ENCODE results near the gene OSBP2. TPM values are rescaled to one million over a fixed set of nuclear protein-coding genes. Genes with fewer than 3 reads are reported as not detected.

Gene OSBP2
- total and polyA plus RNA-seq, 10 of the 15 experiments (the other 5 are each of a cell fraction or from before 2014, with no cell fraction given), result 0.11 to 7.7 (median 3.6) TPM

- POLR2A ChIA-PET, result interaction anchor here (0.6 kb wide), 1 partner anchor 12 kb away, joined by 6 read pairs; no protein-coding TSS in a partner anchor
- SMC1A ChIA-PET (ENCODE audit: uncharacterized antibody, unreplicated experiment), result no interaction called here
- peaks cover 11% of the 10 kb centered on the region for H3K4me1 ChIP-seq (ENCODE audit: control insufficient read depth, insufficient read depth, low read length)
- no peak overlapping the region for H3K4me2 ChIP-seq (ENCODE audit: control insufficient read depth, insufficient read depth)
- no peaks in the 10 kb centered on the region for H3K9me3 ChIP-seq (replicated peaks; ENCODE audit: control insufficient read depth, insufficient read depth, low read length)
- no peaks in the 10 kb centered on the region for H4K20me1 ChIP-seq (ENCODE audit: control insufficient read depth, insufficient read depth)
- RAD21 ChIA-PET (ENCODE audit: unreplicated experiment), result no interaction called here
- no peak for DNase-seq (ENCODE audit: low read depth, low spot score)
- H3K36me3 ChIP-seq (ENCODE audit: control insufficient read depth in 2 of 2, insufficient read depth in 2 of 2, low read length in 1 of 2), result no peaks in the 10 kb centered on the region; a peak in 2 of 4 replicates
- in situ Hi-C loops (cut with MboI), result loop anchor here (25.0 kb wide), 1 partner anchor 265 kb away; no protein-coding TSS in a partner anchor
- no peak overlapping the region for H2AFZ ChIP-seq (ENCODE audit: control insufficient read depth, low read depth, low read length)
- 89% methylated on average over 3 of the region's 3 CpGs for WGBS (ENCODE audit: insufficient coverage, insufficient replicate concordance, low lambda C conversion rate, missing lambda C conversion rate)
- no peak for TF ChIP-seq CBX3 (IDR thresholded peaks at IDR 0.05; ENCODE audit: borderline replicate concordance, low read depth)
- no peak for TF ChIP-seq SP1 (IDR thresholded peaks at IDR 0.05; ENCODE audit: low read depth, low read length)
- no peak for TF ChIP-seq CHD4 (IDR thresholded peaks at IDR 0.05)
- TF ChIP-seq ATF7 (IDR thresholded peaks at IDR 0.05; ENCODE audit: low read depth), result no peak
- no peak for TF ChIP-seq NFXL1 (IDR thresholded peaks at IDR 0.05; ENCODE audit: borderline replicate concordance)
- no peak for TF ChIP-seq SRF (IDR thresholded peaks at IDR 0.05; ENCODE audit: low read depth in 2 of 2, low read length in 2 of 2)
- TF ChIP-seq GATAD2B (conservative IDR thresholded peaks at IDR 0.05; ENCODE audit: low read depth), result no peak
- no peak for TF ChIP-seq ASH2L (IDR thresholded peaks at IDR 0.05; ENCODE audit: borderline replicate concordance, low read depth)
- TF ChIP-seq PKNOX1 (IDR thresholded peaks at IDR 0.05), result no peak
- TF ChIP-seq E4F1 (IDR thresholded peaks at IDR 0.05; ENCODE audit: borderline replicate concordance, partially characterized antibody), result no peak
- TF ChIP-seq MEF2A (IDR thresholded peaks at IDR 0.05; ENCODE audit: insufficient read depth, low read depth, low read length), result no peak
- no peak for TF ChIP-seq ETV6 (conservative IDR thresholded peaks at IDR 0.05 in 1 of 2, IDR thresholded peaks at IDR 0.05 in 1 of 2; ENCODE audit: borderline replicate concordance in 1 of 2, low read depth in 1 of 2)
- no peak for TF ChIP-seq FOXK2 (IDR thresholded peaks at IDR 0.05)
- H3K9ac ChIP-seq (ENCODE audit: control insufficient read depth, insufficient read depth, low read length), result no peak overlapping the region
- H3K27ac ChIP-seq (ENCODE audit: control insufficient read depth, insufficient read depth), result no peak overlapping the region
- CTCF ChIA-PET, result no interaction called here
- H3K27me3 ChIP-seq (replicated peaks in 1 of 2; ENCODE audit: control insufficient read depth in 2 of 2, insufficient read depth in 2 of 2, low read length in 1 of 2), result no peaks in the 10 kb centered on the region
- H3K4me3 ChIP-seq, result no peak overlapping the region
- FAIRE-seq, result no peak
- no peak for ATAC-seq
- H3K79me2 ChIP-seq (ENCODE audit: control insufficient read depth, insufficient read depth, low read length), result no peaks in the 10 kb centered on the region
- intact Hi-C loops (cut with micrococcal nuclease; ENCODE audit: unreplicated experiment), result no loop called here
- BruUV-seq (replicated peaks), result no TSS peak
Observed at GRCh38 chr22:30647536-30647935, 47.1 kb upstream of the OSBP2 start.
